RWPE1 (cell line): ENCODE measurements around the gene COQ6.
A peak's percentile ranks its signal among the peaks of the same experiment; 100 is the strongest.

ENCODE experiments used
- CTCF ChIA-PET: fragments of 350-600 bp; sonication (Branson Sonifier 250); formaldehyde crosslinking; extraction: SDS; loops from one replicate; lab custom pipeline; 2021; lab: Yijun Ruan, JAX
- POLR2A ChIA-PET: fragments of 400-600 bp; formaldehyde crosslinking; extraction: SDS; loops from one replicate; lab custom pipeline; 2020; ENCODE audit warnings: antibody characterized with exemption; ENCODE audit not compliant: low non-redundant PET; lab: Yijun Ruan, JAX
- DNase-seq: peaks from one replicate; pipeline ENCODE4 v3.0.0; 2012; ENCODE audit warnings: low spot score
- H3K27ac ChIP-seq: fragments of 450-650 bp; 2 replicates; pipeline ENCODE4 v1.5.1; 2017
- TF ChIP-seq, protein P1 (sequence below): fragments of 450-650 bp; conservative IDR thresholded peaks from 2 replicates; pipeline ENCODE4 v1.5.1; 2017; ENCODE audit warnings: low read depth, mild to moderate bottlenecking

The COQ6 gene

DNA sequence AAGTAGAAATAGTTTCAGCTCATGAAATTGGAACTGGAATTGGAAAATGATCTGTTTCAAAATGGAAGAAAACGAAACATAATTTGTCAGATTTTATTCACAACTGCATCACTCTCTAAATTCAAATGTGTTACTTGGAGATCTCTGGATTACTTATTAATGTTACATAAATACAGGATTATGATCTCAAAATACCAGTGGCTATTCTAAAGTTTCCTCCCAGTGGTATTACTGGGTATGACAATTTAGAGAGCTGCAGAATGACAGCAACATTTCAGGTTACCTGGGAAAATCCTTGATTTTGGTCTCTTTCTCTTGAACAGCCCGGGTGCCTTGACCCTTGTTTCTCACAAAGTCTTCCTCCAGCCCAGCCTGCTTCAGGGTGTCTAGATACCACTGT lies 14.4 kb upstream of the COQ6 start:
- CTCF ChIA-PET = interaction anchor here (0.6 to 1.4 kb wide), 4 partner anchors 76 to 885 kb away, joined by 3 to 5 read pairs (median 4); no protein-coding TSS in a partner anchor
- POLR2A ChIA-PET = no interaction called here
- peak; percentile 55 for DNase-seq
- TF ChIP-seq, protein P1, sequence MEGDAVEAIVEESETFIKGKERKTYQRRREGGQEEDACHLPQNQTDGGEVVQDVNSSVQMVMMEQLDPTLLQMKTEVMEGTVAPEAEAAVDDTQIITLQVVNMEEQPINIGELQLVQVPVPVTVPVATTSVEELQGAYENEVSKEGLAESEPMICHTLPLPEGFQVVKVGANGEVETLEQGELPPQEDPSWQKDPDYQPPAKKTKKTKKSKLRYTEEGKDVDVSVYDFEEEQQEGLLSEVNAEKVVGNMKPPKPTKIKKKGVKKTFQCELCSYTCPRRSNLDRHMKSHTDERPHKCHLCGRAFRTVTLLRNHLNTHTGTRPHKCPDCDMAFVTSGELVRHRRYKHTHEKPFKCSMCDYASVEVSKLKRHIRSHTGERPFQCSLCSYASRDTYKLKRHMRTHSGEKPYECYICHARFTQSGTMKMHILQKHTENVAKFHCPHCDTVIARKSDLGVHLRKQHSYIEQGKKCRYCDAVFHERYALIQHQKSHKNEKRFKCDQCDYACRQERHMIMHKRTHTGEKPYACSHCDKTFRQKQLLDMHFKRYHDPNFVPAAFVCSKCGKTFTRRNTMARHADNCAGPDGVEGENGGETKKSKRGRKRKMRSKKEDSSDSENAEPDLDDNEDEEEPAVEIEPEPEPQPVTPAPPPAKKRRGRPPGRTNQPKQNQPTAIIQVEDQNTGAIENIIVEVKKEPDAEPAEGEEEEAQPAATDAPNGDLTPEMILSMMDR = peak; percentile 26
- no peak overlapping the region for H3K27ac ChIP-seq

DNA sequence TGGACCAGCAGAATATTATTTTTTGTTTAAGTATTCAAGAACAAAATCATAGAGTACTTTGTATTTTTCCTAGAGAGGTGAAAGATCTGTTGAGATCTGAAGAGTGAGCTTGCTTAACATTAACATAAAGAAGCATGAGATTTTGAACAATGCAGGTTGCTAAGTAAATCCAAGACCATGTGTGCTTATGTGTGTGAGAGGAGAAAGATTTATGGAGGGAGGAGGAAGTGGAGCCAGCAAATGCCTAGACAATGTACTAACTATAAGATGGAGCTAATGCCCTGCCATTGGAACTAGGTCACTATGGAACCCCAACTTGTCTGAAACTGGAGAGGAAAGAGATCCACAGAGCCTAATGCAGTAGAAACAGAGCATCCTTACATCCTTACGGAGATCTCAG lies 13.6 kb upstream of the COQ6 start:
- no peak for DNase-seq
- ChIA-PET CTCF (interaction anchor here (0.7 to 1.4 kb wide), 2 partner anchors 225 to 246 kb away, joined by 3 read pairs; no protein-coding TSS in a partner anchor), POLR2A (no interaction called here)
- TF ChIP-seq, protein P1 = no peak
- no peak overlapping the region for H3K27ac ChIP-seq

- no peak for DNase-seq
- ChIA-PET POLR2A (no interaction called here), CTCF (no interaction called here)
- H3K27ac ChIP-seq = no peak overlapping the region
- TF ChIP-seq, protein P1 = no peak
Measured at GRCh38 chr14:73937012-73937411, 13.1 kb upstream of the COQ6 start.

GRCh38 chr14:73942180-73942579 lies 7.9 kb upstream of the COQ6 start:
- TF ChIP-seq, protein P1 = no peak
- H3K27ac ChIP-seq = peak overlapping the region; percentile 12; the same call in 1 of the 2 replicates
- CTCF ChIA-PET = interaction anchor here (1.0 kb wide), 1 partner anchor 361 kb away, joined by 3 read pairs; the partner anchor contains the start of gene ABCD4
- no peak for DNase-seq
- POLR2A ChIA-PET = interaction anchor here (0.6 kb wide), 1 partner anchor 424 kb away, joined by 3 read pairs; no protein-coding TSS in a partner anchor

DNA sequence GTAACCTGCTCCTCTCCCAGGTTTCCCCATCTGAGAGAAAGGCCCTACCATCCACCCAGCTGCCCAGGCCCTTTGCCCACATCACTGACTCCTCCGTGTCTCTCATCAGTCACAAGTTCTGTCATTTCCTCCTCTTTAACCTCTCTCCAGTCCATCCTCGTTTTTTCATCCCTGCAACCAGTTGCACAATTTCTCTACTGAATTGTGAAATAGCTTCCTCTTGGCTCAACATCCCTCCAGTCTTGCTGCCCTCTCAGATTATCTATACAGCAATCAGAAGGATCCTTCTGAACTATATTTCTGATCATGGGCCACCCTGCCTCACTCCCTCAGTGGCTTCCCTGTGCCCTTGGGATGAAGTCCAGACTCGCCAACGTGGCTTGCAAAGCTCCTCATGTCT lies 7.0 kb upstream of the COQ6 start:
- DNase-seq = peak; percentile 34
- ChIA-PET POLR2A (no interaction called here), CTCF (interaction anchor here (1.0 kb wide), 1 partner anchor 360 kb away, joined by 3 read pairs; the partner anchor contains the start of gene ABCD4)
- peak overlapping the region; percentile 43; the same call in 1 of the 2 replicates for H3K27ac ChIP-seq
- TF ChIP-seq, protein P1 = no peak

DNA sequence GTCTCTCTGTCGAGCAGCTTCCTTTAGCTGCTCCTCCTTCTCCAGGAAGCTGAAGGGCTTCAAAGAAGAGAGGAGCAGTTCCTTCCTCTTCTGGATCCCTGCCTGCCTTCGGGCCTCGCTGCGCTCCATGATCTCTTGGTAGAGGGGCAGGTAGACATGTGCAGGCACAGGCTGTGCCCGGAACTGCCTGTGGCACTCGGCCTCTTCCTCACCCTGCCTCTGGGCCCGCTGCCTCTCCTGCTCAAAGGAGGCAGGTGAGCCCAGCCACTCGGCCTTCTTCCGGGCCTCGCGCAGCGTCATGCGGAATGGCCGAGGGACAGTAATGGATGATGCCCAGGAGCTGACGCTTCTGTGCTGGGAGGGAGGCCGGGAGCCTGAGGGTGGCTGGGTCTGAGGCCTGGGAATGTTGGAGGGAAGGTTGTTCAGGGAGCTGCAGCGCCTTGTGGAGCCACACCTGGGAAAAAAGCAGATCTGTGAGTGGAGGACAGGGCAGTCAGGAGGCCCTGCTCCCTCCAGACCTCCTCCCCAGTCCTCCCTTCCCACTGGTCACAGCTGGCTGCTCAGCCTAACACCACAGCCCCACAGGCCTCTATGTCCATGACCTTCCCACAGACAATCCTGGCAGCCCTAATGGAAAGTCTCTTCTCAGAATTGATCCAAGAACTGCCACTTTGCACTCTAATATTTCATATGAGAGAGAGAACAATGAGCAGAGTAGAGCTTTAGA lies 5.5 kb upstream of the COQ6 start:
- TF ChIP-seq, protein P1 = no peak
- no peak for DNase-seq
- ChIA-PET POLR2A (no interaction called here), CTCF (no interaction called here)
- H3K27ac ChIP-seq = peak overlapping the region; percentile 11; the same call in 1 of the 2 replicates
